H1 (cell line): ENCODE results near the gene USP10. TPM values are rescaled to one million over a fixed set of nuclear protein-coding genes. Genes with fewer than 3 reads are reported as not detected.

Experiments
- BCL11A ChIP-seq, 2 experiments: IDR thresholded peaks; one replicate each; pipeline ENCODE4 v1.6.1; 2011; ENCODE audit warnings: low read depth in 2 of 2, low read length in 2 of 2, mild to moderate bottlenecking in 2 of 2
- EGR1 ChIP-seq: IDR thresholded peaks from 2 replicates; pipeline ENCODE4 v1.6.1; 2011; ENCODE audit warnings: low read depth, low read length, borderline replicate concordance
- JUN ChIP-seq: IDR thresholded peaks from 2 replicates; pipeline ENCODE4 v1.6.1; 2011; ENCODE audit warnings: low read depth, mild to moderate bottlenecking, improper control_type of control experiment, low read length
- NANOG ChIP-seq: IDR thresholded peaks from 2 replicates; pipeline ENCODE4 v1.6.1; 2011; ENCODE audit warnings: low read length, low read depth, mild to moderate bottlenecking, inconsistent platforms; ENCODE audit not compliant: insufficient read depth, poor library complexity, severe bottlenecking
- RAD21 ChIP-seq, 2 experiments: IDR thresholded peaks in 1 of 2; conservative IDR thresholded peaks in 1 of 2; 2 replicates each; pipeline ENCODE4 v1.6.1; 2011; ENCODE audit warnings: low read depth in 2 of 2, low read length in 2 of 2, improper control_type of control experiment in 1 of 2, inconsistent platforms in 1 of 2, mild to moderate bottlenecking in 1 of 2, moderate library complexity in 1 of 2
- TAF1 ChIP-seq: IDR thresholded peaks from 2 replicates; pipeline ENCODE4 v1.6.1; 2011; ENCODE audit warnings: mild to moderate bottlenecking, low read depth, low read length
- TEAD4 ChIP-seq: IDR thresholded peaks from 2 replicates; pipeline ENCODE4 v1.6.1; 2012; ENCODE audit warnings: low read depth, low read length, inconsistent platforms, mixed read lengths
- YY1 ChIP-seq: IDR thresholded peaks from 2 replicates; pipeline ENCODE4 v1.6.1; 2011; ENCODE audit warnings: low read depth, mild to moderate bottlenecking, low read length
- polyA plus RNA-seq, 7 experiments: library from polyadenylated mRNA; depleted of rRNA in 3 of 7; stranded (reverse) in 5 of 7; unstranded in 2 of 7; fragments of >200 nt in 5 of 7; fragments of 200-250 nt in 2 of 7; gene quantifications; 1 replicate in 5 of 7; 2 replicates in 1 of 7; 4 replicates in 1 of 7; pipeline versions ENCODE4 v1.2.1 to v1.2.3, GENCODE V29; 2011 to 2013; ENCODE audit warnings: missing spikeins in 2 of 7, mixed read lengths in 2 of 7
- total RNA-seq: library from RNA; stranded (reverse); fragmentation: NEBNext Ultra II Directional; extraction: Animal tissue kit (Norgen Biotek cat#: 25700); gene quantifications from 2 replicates; pipeline ENCODE4 v1.2.1, GENCODE V29; 2021

Gene USP10
- total and polyA plus RNA-seq, 2 of the 8 experiments (the other 6 are each of a cell fraction or from before 2014, with no cell fraction given) = 171 to 195 TPM

GRCh38 chr16:84723906-84724305 lies 24.1 kb downstream of the USP10 start (continued):
- TF ChIP-seq YY1 = no peak
- no peak for TF ChIP-seq RAD21 (IDR thresholded peaks at IDR 0.05 in 1 of 2, conservative IDR thresholded peaks at IDR 0.05 in 1 of 2; ENCODE audit: low read depth in 2 of 2, low read length in 2 of 2)
- no peak for TF ChIP-seq TAF1
- no peak for TF ChIP-seq BCL11A (IDR thresholded peaks at IDR 0.05; ENCODE audit: low read depth in 2 of 2, low read length in 2 of 2)
- no peak for TF ChIP-seq TEAD4
- no peak for TF ChIP-seq EGR1
- no peak for TF ChIP-seq JUN
- no peak for TF ChIP-seq NANOG
- TF ChIP-seq, all 59 proteins: peak for 0
